HG03108 (cell line): Measurements from ENCODE around the gene OR4C45.
"Not testable (repeated sequence)": the region's sequence is repeated elsewhere in the genome, so short reads cannot be mapped to it uniquely, and the experiment has no call there.

Experiments used
- ATAC-seq: cut with Tn5 transposase; IDR thresholded peaks from one replicate; pipeline ENCODE4 v1.9.1; 2021; ENCODE audit warnings: moderate library complexity; ENCODE audit not compliant: unreplicated experiment

The OR4C45 gene

DNA sequence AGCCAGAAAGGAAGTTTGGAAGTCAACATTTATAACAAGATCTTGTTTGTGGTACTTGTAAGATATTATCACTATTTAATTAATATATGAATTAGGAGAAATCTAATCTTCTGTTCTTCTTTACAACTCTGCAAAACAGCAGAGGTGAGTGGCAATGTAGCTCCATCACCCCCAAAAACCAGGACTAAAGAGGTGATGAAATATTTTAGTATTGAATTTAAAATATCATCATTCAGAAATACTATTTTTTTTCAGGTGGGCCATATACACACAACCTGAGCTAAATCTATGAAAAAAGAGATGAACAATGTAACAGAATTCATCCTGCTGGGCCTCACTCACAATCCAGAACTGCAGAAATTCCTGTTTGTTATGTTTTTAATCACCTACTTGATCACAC lies at the start of gene OR4C45:
OR4C45 (plus strand) TSS at position 301 of the 400 bp plus-strand sequence.
- no peak for ATAC-seq

DNA sequence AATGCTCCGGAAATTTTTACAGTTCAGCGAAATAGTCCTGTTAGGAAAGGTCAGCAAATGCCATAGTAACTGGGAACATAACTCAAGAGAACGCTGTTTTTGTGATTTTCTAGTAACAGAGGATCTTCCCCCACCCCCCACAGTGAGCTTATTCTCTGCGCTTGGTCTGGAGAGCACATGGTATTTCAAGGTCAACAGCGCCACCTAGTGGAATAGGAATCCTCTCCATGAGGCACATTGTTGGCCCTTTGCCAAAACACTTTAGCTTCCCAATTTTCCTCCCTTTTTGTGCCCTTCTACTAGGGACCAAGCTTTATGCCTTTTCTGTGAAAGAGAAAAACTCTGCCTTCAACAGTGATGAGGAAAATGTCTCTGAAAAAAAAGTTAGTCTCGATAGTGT lies 37.1 kb upstream of the OR4C45 start:
- no peak for ATAC-seq

DNA sequence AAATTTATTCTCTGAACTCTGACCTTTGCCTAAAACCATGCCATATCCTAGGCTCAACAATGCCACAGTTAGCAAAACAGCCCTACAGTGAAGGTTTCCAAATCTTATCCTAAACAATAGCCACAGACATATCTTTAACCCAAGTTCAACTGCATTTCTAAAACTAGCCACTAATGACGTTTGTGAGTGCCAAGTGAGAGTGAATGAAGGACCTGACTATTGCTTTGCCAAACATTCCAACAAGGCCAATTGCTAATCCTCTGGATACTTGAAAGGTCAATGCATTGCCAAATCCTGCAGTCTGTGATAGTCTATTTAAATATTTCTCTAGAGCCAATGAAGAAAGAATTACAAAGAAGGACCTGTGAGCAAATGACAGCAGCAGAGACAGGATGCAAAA lies 2.5 kb upstream of the OR4C45 start:
- ATAC-seq = no peak

DNA sequence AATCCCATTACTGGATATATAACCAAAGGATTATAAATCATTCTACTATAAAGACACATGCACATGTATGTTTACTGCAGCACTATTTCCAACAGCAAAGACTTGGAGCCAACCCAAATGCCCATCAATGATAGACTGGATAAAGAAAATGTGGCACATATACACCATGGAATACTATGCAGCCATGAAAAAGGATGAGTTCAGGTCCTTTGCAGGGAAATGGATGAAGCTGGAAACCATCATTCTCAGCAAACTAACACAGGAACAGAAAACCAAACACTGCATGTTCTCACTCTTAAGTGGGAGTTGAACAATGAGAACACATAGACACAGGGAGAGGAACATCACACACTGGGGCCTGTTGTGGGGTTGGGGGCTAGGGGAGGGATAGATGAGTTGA lies 3.6 kb downstream of the OR4C45 start:
- not testable (repeated sequence) for ATAC-seq

DNA sequence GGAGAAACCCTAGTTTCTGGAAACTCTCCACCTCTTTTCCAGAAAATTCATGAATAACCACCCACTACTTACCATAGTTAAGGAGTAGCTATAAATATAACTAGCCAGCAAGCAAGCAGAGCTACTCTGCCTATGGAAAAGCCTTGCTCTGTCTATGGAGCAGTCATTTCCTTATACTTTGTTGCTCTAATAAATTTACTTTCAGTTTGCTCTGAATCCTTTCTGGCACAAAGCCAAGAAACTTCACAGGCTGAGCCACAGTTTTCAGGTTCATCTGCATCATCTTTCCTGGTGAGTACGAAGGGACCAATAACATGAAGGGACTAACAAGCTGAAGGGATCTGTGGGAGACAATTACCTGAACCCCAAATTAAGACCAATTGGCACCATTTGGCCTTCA lies 4.6 kb downstream of the OR4C45 start:
- ATAC-seq = no peak

DNA sequence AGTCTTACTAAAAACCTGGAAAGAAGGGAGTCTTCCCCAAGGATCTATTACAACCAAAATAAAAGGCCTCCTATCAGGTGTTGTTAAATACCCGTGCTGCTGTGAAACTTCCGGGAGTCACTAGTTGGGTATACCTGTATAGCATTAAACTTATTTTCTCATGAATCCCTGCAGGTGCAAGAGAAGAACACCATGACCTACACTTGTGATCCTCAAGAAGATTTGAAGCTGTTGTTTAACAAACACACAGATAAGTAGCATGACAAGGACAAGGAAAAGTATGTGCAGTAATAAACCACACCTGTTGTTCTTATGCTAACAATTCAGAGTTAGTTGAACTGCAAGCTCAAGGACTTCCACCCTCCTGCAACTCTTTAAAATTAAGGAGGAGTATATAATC lies 12.0 kb downstream of the OR4C45 start:
- no peak for ATAC-seq

DNA sequence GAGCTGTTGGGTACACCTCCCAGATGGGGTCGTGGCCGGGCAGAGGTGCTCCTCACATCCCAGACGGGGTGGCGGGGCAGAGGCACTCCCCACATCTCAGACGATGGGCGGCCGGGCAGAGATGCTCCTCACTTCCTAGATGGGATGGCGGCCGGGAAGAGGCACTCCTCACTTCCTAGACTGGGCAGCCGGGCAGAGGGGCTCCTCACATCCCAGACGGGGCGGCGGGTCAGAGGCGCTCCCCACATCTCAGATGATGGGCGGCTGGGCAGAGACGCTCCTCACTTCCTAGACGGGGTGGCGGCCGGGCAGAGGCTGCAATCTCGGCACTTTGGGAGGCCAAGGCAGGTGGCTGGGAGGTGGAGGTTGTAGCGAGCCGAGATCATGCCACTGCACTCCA lies 30.4 kb downstream of the OR4C45 start:
- ATAC-seq = not testable (repeated sequence)

DNA sequence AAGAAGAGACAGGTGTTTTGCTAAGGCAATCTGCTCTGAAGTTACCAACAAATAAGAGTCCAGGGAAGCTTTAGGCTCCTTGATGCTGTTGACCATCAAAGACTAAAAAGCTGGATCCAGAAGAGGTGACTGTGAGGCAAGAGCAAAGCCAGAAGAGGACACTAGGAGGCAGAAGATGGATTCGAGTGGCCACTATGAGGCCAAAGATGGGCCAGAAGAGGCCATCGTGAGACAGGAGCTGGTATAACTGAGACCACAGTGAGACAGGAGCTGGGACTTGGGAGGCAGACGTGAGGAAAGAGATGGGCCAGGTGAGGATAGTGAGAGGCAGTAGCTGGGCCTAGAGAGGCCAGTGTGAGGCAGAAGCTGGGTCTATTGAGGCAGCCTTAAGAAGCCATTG lies 37.7 kb downstream of the OR4C45 start:
- no peak for ATAC-seq

DNA sequence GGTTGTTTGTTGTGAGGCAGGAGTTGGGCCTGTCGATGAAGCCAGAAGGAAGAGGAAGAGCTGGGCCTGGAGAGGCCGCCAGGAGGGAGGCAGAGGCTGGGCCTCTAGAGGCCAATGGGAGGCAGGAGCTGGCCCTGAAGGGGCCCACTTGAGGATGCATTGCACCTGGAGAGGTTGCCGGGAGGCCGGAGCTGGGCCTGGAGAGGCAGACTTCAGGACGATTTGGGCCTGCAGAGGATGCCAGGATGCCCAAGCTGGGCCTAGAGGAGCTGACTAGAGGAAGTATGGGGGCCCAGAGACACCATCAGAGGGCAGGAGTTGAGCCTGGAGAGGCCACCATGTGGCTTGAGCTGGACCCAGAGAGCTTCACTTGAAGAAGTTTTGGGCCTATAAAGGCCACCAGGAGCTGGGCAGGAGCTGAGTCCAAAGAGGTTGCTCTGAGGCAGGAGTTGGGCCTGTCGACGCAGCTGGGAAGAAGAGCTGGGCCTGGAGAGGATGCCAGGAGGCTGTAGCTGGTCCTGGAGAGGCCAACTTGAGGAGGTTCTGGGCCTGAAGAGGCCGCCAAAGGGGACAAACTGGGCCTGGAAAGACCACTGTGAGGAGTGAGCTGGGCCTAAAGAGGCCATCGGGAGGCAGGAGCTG lies 39.0 kb downstream of the OR4C45 start:
- no peak for ATAC-seq

DNA sequence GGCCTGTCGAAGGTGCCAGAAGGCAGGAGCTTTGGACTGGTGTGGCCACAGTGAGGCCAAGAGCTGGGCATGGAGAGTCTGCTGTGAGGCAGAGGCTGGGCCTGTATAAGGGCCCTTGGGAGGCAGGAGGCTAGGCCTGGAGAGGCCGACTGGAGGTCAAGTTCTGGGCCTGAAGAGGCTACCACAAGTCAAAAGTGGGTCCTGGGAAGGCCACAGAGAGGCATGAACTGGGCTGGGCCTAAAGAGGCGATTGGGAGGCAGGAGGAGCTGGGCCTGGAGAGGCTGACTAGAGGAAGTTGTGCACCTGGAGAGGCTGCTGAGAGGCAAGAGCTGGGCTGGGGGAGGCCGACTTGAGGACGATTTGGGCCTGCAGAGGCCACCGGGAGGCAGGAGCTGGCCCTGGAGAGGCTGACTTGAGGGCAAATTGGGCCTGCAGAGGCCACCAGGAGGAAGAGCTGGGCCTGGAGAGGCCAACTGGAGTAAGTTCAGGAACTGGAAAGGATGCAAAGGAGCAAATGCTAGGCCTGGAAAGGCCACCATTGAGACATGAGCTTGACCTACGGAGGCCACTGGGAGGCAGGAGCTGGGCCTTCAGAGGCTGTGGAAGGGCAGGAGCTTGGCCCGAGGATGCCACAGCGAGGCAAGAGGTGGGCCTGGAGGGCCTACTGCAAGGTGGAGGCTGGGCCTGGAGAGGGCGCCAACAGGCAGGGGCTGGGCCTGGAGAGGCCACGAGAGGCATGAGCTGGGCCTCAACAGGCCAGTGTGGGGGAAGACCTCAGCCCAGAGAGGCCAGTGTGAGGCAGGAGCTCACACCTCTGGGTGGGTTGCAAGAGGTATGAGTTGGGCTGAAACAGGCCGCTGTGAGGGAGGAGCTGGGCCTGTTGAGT lies 39.8 kb downstream of the OR4C45 start:
- no peak for ATAC-seq

DNA sequence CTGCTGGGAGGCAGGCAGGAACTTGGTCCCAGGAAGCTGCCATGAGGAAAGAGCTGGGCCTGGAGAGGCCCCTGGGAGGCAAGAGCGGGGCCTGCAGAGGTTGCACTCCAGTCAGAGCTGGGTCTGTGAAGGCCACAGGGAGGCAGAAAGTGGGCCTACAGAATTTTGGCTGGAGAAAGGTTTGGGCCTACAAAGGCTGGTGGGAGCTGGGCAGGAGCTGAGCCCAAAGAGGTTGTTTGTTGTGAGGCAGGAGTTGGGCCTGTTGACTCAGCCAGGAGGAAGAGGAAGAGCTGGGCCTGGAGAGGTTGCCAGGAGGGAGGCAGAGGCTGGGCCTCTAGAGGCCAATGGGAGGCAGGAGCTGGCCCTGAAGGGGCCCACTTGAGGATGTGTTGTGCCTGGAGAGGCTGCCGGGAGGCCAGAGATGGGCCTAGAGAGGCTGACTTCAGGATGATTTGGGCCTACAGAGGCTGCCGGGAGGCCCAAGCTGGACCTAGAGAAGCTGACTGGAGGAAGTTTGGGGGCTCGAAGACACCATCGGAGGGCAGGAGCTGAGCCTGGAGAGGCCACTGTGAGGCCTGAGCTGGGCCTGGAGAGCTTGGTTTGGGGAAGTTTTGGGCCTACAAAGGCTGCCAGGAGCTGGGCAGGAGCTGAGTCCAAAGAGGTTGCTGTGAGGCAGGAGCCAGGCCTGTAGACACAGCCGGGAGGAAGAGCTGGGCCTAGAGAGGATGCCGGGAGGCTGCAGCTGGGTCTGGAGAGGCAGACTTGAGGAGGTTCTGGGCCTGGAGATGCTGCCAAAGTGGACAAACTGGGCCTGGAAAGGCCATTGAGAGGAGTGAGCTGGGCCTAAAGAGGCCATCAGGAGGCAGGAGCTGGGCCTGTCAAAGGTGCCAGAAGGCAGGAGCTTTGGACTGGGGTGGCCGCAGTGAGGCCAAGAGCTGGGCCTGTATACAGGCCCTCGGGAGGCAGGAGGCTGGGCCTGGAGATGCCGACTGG lies 40.7 kb downstream of the OR4C45 start:
- no peak for ATAC-seq

DNA sequence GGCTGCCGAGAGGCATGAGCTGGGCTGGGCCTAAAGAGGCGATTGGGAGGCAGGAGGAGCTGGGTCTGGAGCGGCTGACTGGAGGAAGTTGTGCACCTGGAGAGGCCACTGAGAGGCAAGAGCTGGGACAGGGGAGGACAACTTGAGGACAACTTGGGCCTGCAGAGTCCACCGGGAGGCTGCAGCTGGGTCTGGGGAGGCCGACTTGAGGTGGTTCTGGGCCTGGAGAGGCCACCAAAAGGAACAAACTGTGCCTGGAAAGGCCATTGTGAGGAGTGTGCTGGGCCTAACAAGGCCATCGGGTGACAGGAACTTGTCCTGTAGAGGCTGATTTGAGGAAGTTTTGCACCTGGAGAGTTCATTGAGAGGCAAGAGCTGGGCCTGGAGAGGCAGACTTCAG lies 41.5 kb downstream of the OR4C45 start:
- ATAC-seq = no peak

DNA sequence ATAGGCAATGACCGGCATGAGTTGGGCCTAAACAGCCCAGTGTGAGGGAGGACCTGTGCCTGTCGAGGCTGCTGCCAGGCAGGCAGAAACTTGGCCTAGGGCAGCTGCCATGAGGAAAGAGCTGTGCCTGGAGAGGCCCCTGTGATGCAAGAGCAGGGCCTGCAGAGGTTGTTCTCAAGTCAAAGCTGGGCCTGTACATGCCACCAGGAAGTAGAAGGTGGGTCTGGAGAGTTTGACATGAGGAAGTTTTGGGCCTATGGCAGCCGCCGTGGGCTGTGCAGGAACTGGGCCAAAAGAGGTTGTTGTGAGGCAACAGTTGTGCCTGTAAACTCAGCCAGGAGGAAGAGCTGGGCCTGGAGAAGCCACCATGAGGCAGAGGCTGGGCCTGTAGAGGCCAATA lies 43.2 kb downstream of the OR4C45 start:
- no peak for ATAC-seq

DNA sequence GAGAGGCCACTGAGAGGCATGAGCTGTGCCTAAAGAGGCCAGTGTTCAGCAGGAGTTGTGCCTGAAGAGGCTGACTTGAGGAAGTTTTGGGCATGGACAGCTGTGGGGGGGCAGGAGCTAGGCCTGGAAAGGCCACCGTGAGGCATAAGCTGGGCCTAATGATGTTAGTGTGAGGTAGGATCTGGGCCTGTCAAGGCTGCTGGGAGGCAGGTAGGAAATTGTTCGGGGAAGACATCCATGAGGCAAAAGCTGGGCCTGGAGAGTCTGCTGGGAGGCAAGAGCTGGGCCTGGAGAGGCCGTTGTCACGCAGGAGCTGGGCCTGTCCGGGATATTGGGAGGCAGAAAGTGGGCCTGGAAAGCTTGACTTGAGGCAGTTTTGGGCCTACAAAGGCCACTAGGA lies 44.9 kb downstream of the OR4C45 start:
- ATAC-seq = no peak

DNA sequence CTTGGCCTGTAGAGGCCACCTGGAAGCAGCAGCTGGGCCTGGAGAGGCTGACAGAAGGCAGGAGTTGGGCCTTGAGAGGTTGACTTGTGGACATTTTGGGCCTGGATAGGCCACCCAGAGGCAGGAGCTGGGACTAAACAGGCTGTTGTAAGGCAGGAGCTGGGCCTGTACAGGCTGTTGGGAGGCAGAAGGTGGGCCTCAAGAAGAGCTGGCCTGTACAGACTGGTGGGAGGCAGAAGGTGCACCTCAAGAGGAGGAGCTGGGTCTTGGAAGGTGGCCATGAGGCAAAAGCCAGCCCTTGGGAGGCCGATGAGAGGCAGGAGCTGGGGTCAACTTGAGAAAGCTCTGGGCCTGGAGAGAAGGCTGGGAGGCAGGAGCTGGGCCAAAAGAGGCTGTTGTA lies 45.3 kb downstream of the OR4C45 start:
- ATAC-seq = no peak

DNA sequence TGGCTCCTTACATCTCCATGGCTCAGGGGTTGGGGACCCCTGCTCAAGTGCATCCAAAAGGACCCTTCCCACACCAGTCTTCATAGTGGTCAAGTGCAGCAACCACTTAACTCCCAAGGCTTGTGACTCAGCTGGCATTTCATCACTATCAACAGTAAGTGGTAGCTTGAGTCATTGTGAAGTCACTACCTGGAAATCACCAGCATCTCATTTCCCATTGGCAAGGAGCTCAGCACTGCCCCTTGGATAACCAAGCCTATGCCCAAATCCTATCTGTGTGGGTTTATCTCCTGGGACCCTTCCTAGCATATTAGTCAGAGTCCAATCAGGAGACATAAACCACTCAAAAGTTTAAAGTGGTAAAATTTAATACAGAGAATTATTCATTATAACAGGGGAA lies 46.3 kb downstream of the OR4C45 start:
- ATAC-seq = not testable (repeated sequence)

DNA sequence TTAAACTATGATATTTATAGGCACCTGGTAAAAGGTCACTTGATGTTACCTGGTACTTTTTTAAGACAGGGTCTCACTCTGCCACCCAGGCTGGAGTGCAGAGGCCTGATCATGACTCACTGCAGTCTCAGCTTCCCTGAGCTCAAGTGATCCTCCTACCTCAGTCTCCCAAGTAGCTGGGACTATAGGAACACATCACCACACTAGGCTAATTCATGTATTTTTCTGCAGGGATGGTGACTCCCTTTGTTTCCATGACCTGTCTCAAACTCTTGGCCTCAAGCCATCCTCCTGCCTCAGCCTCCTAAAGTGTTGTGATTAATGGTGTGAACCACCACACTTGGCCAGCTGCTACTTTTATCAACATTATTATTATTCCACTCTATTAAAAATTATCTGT lies 47.6 kb downstream of the OR4C45 start:
- ATAC-seq = no peak
